Measurements from ENCODE around the gene PVR. TPM values are rescaled to one million over a fixed set of nuclear protein-coding genes. Genes with fewer than 3 reads are reported as not detected.

Gene PVR, protein sequence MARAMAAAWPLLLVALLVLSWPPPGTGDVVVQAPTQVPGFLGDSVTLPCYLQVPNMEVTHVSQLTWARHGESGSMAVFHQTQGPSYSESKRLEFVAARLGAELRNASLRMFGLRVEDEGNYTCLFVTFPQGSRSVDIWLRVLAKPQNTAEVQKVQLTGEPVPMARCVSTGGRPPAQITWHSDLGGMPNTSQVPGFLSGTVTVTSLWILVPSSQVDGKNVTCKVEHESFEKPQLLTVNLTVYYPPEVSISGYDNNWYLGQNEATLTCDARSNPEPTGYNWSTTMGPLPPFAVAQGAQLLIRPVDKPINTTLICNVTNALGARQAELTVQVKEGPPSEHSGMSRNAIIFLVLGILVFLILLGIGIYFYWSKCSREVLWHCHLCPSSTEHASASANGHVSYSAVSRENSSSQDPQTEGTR
- total RNA-seq (2022; extraction: Qiagen RNA extraction): 104 to 117 TPM (median 109 TPM) in 5 replicates

DNA sequence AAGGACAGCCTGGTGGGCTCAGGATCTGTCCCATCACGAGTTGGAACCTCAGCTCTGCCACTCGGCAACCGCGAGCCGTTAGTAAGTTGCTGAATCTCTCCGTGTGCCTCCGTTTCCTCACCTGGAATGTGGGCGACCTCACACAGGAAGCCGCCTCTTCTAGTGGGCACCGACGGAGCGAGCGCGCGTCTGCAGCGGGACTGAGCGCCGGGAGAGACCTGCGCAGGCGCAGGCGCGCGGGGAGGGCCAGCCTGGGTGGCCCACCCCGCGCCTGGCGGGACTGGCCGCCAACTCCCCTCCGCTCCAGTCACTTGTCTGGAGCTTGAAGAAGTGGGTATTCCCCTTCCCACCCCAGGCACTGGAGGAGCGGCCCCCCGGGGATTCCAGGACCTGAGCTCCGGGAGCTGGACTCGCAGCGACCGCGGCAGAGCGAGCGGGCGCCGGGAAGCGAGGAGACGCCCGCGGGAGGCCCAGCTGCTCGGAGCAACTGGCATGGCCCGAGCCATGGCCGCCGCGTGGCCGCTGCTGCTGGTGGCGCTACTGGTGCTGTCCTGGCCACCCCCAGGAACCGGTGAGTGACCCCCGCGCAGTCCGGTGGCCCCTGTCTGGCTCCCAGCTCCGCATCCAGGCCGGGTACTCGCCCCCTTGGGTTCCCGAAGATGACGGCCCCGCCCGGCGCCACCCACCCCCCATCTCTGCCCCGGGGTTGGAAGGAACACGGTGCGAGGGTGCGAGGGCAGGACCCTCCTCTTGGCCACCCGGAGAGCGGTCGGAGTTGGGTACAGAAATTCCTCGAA lies at the start of gene PVR:
TSS of gene PVR (plus strand) at position 306 of the 797 bp plus-strand sequence. CDS start at position 493, 187 bp downstream.

DNA sequence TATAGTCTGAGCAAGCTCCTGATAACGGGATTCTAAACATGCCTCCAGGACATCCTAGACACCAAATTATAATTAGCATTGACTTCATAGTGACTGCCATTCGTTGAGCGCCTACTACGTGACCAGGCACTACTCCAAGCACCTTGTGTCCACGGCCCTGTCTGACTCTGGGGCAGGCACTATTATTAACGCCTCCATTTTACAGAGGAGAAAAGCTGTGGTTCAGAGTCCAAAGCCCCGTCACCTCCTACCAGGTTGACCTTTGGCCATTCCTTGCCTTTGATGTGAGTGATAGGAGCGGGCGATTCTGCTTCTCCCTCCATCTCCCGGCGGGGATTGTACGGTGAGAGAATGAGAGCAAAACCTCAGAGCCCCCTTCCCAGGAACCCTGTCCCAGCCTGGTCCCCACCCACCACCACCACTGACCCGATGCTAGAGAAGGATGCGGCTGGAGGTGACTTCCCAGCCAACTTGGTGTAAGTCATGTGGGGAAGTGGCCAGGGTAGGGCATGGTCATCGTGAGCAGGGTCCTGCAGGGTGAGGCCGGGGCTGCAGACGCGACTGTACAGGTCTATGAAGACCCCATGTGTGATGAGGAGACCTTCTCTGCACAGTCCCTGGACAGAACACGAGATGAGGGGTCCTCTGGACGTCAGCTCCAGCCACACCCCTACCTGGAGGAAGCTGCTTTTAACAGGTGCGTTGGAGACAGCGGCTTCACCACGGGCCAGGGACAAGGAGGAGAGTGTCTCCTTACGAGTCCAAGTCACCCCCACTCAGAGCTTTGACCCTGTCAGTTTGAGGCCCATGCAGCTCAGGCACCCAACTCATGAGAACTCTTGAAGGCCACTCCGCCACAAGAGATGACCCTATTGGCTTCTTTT lies 30.2 kb upstream of the PVR start, which contains the start of gene IGSF23:
TSS of gene IGSF23 (plus strand) at position 269 of the 884 bp plus-strand sequence. CDS start at position 352, 83 bp downstream.

DNA sequence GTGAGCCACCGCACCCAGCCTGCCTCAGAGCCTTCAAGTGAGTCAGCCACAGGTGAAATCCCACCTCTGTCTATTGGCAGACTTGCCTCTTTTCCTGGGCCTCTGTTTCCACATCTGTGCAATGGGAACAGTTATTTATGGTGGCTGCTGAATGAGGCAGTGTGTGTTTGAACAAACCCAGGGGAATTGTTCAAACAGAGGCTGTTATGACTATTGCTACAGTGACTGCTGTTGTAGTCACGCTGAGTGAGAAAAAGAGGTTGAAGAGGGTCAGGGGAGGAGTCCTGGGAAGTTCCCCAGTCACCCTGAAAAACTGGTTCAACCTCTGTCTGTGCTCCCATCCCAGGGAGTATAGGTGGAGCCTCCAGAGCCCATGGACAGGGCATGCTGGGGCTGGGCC lies 27.7 kb downstream of the PVR start, which contains the start of gene CEACAM19:
TSS of gene CEACAM19 (plus strand) at position 83 of the 400 bp plus-strand sequence. CDS start 450 bp downstream, outside the sequence.

DNA sequence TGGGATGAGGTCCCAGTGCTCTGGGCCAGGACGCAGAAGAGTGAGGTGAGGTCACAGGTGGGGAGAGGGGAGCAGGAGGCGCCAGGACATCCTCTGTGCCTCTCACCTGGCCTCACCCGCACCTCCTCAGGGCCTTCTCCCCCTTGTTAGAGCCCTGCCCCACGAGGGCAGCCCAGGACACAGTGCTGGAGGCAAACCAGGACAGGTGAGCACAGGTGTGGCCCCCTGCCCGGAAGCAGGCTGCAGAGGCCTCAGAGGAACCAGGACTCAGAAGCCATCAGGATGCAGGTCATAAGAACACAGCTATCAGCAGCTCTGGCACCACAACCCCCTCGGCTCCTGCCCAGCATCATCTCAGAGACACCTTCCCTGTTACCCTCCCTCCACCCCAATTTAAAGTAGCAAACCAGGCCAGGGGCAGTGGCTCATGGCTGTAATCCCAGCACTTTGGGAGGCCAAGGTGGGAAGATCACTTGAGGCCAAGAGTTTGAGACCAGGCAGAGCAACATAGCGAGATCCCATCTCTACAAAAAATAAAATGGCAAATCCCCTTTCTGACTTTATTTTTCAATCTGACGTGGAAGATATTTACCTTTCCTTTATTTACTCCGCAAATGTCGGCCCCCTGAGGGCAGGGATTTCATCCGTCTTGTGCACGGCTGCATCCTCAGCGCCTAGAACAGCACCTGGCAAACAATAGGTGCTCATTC lies 54.9 kb downstream of the PVR start, which contains the start of gene CEACAM16:
TSS of gene CEACAM16 (plus strand) at position 660 of the 710 bp plus-strand sequence. CDS start 2,306 bp downstream, outside the sequence.

Other genes with a start within 250 kb of the PVR start
- gene ZNF285, start 242.3 kb upstream of the PVR start, total RNA-seq (2022; extraction: Qiagen RNA extraction): 1.7 to 2.5 TPM (median 2.1 TPM) in 5 replicates
- 2.6 to 3.1 TPM (median 2.9 TPM) in 5 replicates for gene ZNF229, start 195.4 kb upstream of the PVR start, total RNA-seq (2022; extraction: Qiagen RNA extraction)
- gene ZNF180, start 143.4 kb upstream of the PVR start, total RNA-seq (2022; extraction: Qiagen RNA extraction): 7.5 to 8.9 TPM (median 8.5 TPM) in 5 replicates
- not detected in 5 replicates for gene CEACAM20, start 114.2 kb upstream of the PVR start, total RNA-seq (2022; extraction: Qiagen RNA extraction)
- 0.19 to 0.66 TPM (median 0.43 TPM) in 5 replicates for gene IGSF23, start 30.3 kb upstream of the PVR start, total RNA-seq (2022; extraction: Qiagen RNA extraction)
- gene CEACAM19, start 27.6 kb downstream of the PVR start, total RNA-seq (2022; extraction: Qiagen RNA extraction): 7.1 to 12.3 TPM (median 9.3 TPM) in 5 replicates
- 0.17 to 0.18 TPM in 2 of 5 replicates, not detected in the others for gene CEACAM16, start 55.2 kb downstream of the PVR start, total RNA-seq (2022; extraction: Qiagen RNA extraction)
- 36.2 to 64.0 TPM (median 57.4 TPM) in 5 replicates for gene BCL3, start 104.8 kb downstream of the PVR start, total RNA-seq (2022; extraction: Qiagen RNA extraction)
- gene CBLC, start 134.0 kb downstream of the PVR start, total RNA-seq (2022; extraction: Qiagen RNA extraction): not detected in 5 replicates
- 63.9 to 86.4 TPM (median 82.4 TPM) in 5 replicates for gene BCAM, start 165.2 kb downstream of the PVR start, total RNA-seq (2022; extraction: Qiagen RNA extraction)
- 69.8 to 82.6 TPM (median 77.9 TPM) in 5 replicates for gene NECTIN2, start 202.4 kb downstream of the PVR start, total RNA-seq (2022; extraction: Qiagen RNA extraction)
- 188 to 263 TPM (median 237 TPM) in 5 replicates for gene TOMM40, start 247.3 kb downstream of the PVR start, total RNA-seq (2022; extraction: Qiagen RNA extraction)

All from A549 treated with Mapracorat at 1 μM for 4 hours (cell line).